ENCODE data around the gene MACROD2.

GRCh38 chr20:14865731-14866130 is 870.4 kb downstream of the MACROD2 start:
- TF ChIP-seq, protein P1, sequence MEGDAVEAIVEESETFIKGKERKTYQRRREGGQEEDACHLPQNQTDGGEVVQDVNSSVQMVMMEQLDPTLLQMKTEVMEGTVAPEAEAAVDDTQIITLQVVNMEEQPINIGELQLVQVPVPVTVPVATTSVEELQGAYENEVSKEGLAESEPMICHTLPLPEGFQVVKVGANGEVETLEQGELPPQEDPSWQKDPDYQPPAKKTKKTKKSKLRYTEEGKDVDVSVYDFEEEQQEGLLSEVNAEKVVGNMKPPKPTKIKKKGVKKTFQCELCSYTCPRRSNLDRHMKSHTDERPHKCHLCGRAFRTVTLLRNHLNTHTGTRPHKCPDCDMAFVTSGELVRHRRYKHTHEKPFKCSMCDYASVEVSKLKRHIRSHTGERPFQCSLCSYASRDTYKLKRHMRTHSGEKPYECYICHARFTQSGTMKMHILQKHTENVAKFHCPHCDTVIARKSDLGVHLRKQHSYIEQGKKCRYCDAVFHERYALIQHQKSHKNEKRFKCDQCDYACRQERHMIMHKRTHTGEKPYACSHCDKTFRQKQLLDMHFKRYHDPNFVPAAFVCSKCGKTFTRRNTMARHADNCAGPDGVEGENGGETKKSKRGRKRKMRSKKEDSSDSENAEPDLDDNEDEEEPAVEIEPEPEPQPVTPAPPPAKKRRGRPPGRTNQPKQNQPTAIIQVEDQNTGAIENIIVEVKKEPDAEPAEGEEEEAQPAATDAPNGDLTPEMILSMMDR (conservative IDR thresholded peaks at IDR 0.05; ENCODE audit: low read depth, low read length) = no peak
- TF ChIP-seq EZH2 (IDR thresholded peaks at IDR 0.05; ENCODE audit: borderline replicate concordance, low read depth, low read length, poor library complexity, severe bottlenecking) = no peak
